Measurements from ENCODE around the gene SBF2. TPM values are rescaled to one million over a fixed set of nuclear protein-coding genes. Genes with fewer than 3 reads are reported as not detected.

SBF2 gene
- total and polyA plus RNA-seq, 2 of the 13 experiments (the other 11 are each of a cell fraction or from before 2014, with no cell fraction given): 24.0 to 45.8 TPM

GRCh38 chr11:10005955-10006525 lies 288.0 kb downstream of the SBF2 start:
- ChIA-PET CTCF (ENCODE audit: low intra/inter-chr PET ratio, low total read pairs) (no interaction called here), POLR2A (no interaction called here)
- no peak for TF ChIP-seq ZNF883 (CRISPR knock-in tag; IDR thresholded peaks at IDR 0.05; ENCODE audit: not compliant biosample characterization)
- no peak for TF ChIP-seq GRHL1 (CRISPR knock-in tag; conservative IDR thresholded peaks at IDR 0.05)
- TF ChIP-seq GATAD2A (CRISPR knock-in tag; IDR thresholded peaks at IDR 0.05): no peak
- no peak for TF ChIP-seq POLR2AphosphoS5 (IDR thresholded peaks at IDR 0.05; ENCODE audit: low read depth, low read length)
- TF ChIP-seq ZNF749 (CRISPR knock-in tag; IDR thresholded peaks at IDR 0.05; ENCODE audit: borderline replicate concordance): no peak
- TF ChIP-seq ZNF292 (CRISPR knock-in tag; IDR thresholded peaks at IDR 0.05; ENCODE audit: borderline replicate concordance, low read depth): no peak
- no peak for TF ChIP-seq TOPORS (CRISPR knock-in tag; IDR thresholded peaks at IDR 0.05)
- ATAC-seq (no peak), FAIRE-seq (no peak), DNase-seq (ENCODE audit: low spot score) (no peak)
- no TSS peak for BruUV-seq (replicated peaks)
- intact Hi-C loops (cut with micrococcal nuclease; ENCODE audit: unreplicated experiment): no loop called here
- Histone ChIP-seq H3K27me3 (ENCODE audit: control insufficient read depth in 1 of 2, insufficient read depth in 2 of 2, low read length in 2 of 2) (no peaks in the 10 kb centered on the region), H3K27ac (ENCODE audit: extremely low read length, insufficient read depth, low read length) (no peak overlapping the region), H3K36me3 (replicated peaks in 1 of 2; ENCODE audit: control insufficient read depth in 1 of 2, insufficient read depth in 2 of 2, low read length in 2 of 2) (no peaks in the 10 kb centered on the region), H3K4me3 (replicated peaks in 1 of 3; ENCODE audit: insufficient read depth in 1 of 3, low read depth in 2 of 3, low read length in 3 of 3) (no peak overlapping the region), H3K4me2 (ENCODE audit: low read depth, low read length) (no peak overlapping the region), H3K9me3 (ENCODE audit: low read length) (peaks cover 26% of the 10 kb centered on the region; the same call in 1 of the 2 replicates), H3K9ac (ENCODE audit: insufficient read depth, low read depth, low read length) (no peak overlapping the region), H2AFZ (ENCODE audit: low read length) (no peak overlapping the region), H4K20me1 (ENCODE audit: insufficient read depth, low read length) (no peaks in the 10 kb centered on the region), H3K4me1 (ENCODE audit: insufficient read depth, low read length) (no peaks in the 10 kb centered on the region), H3K79me2 (ENCODE audit: insufficient read depth, low read length) (no peaks in the 10 kb centered on the region)
- in situ Hi-C loops (cut with HindIII; ENCODE audit: extremely low pct_ligation_motif_present, low pct_unique_long_range_greater_than_20kb): no loop called here
- WGBS (ENCODE audit: low lambda C conversion rate): 90% methylated on average over 5 of the region's 5 CpGs
